ENCODE results near the gene SLC2A5.

SLC2A5 gene

DNA sequence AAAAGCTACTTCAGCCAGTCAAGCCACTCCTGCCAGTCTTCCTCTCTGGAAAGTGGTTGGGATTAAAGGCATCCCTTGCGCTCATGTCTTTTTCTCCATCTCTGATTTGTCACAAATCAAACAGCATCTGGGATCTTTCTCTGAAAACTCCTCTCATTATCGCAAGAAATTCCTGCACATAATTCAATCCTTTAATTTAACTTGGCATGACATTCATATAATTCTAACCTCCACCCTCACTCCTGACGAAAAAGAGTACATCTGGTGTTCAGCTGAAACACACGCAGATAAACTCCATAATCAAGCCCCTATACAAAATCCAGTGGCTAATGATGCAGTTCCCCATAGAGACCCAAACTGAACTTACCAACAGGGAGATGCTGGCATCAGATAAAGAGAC lies 19.4 kb upstream of the SLC2A5 start:
- no peak overlapping the region for H3K9ac ChIP-seq (ENCODE audit: insufficient read length, low read depth)
- no peak overlapping the region for H3K4me3 ChIP-seq (ENCODE audit: insufficient read length, low read depth)
- no peaks in the 10 kb centered on the region for H3K36me3 ChIP-seq (ENCODE audit: insufficient read depth, insufficient read length, low read length)
- H3K27me3 ChIP-seq (ENCODE audit: insufficient read depth, insufficient read length): no peaks in the 10 kb centered on the region
- no peak for DNase-seq (ENCODE audit: low read depth, low spot score)
- H3K4me1 ChIP-seq (ENCODE audit: insufficient read depth, insufficient read length): no peaks in the 10 kb centered on the region
- TF ChIP-seq YY1 (IDR thresholded peaks at IDR 0.05; ENCODE audit: insufficient read depth, insufficient read length): no peak
- TF ChIP-seq SUZ12 (IDR thresholded peaks at IDR 0.05; ENCODE audit: extremely low read depth, insufficient read depth, insufficient read length): no peak
- no peak for TF ChIP-seq ZNF274 (IDR thresholded peaks at IDR 0.05; ENCODE audit: low read depth, low read length)
- H3K9me3 ChIP-seq (ENCODE audit: insufficient read depth, low read length): peaks cover 27% of the 10 kb centered on the region; the same call in 1 of the 2 replicates

DNA sequence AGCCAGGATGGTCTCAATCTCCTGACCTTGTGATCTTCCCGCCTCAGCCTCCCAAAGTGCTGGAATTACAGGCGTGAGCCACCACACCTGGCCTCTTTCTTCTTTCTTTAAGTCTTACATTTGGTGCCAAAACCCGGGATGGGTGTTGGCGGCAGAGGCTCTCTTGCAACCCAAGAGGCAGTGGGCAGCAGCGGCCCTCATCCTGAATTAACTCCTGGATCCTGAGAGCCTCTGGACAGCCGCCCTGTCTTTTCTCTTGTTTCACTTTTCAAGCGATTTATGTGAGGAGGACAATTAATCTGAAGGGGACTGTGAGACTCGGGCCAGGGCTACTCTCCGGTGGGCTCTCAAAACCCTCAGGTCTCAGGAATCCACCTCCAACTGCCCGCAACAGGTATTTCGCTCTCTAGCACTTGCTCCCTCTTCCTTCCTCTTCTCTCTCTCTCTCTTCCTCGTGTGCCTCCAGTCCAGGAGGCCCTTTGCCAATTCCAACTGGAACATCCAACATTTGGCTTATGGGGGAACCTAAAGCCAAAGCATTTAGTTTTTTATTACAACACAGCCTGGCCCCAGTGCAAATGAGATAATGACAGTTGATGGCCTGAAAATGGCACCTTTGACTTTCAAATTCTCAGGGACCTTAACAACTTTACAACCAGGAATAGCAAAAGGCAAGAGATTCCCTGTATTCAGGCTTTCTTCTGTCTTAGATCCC lies 18.1 kb upstream of the SLC2A5 start:
- no peaks in the 10 kb centered on the region for H3K27me3 ChIP-seq (ENCODE audit: insufficient read depth, insufficient read length)
- no peak overlapping the region for H3K9ac ChIP-seq (ENCODE audit: insufficient read length, low read depth)
- peaks cover 27% of the 10 kb centered on the region; the same call in 1 of the 2 replicates for H3K9me3 ChIP-seq (ENCODE audit: insufficient read depth, low read length)
- H3K36me3 ChIP-seq (ENCODE audit: insufficient read depth, insufficient read length, low read length): no peaks in the 10 kb centered on the region
- no peak overlapping the region for H3K4me3 ChIP-seq (ENCODE audit: insufficient read length, low read depth)
- H3K4me1 ChIP-seq (ENCODE audit: insufficient read depth, insufficient read length): no peaks in the 10 kb centered on the region
- DNase-seq (ENCODE audit: low read depth, low spot score): no peak
- TF ChIP-seq YY1 (IDR thresholded peaks at IDR 0.05; ENCODE audit: insufficient read depth, insufficient read length) (no peak), ZNF274 (IDR thresholded peaks at IDR 0.05; ENCODE audit: low read depth, low read length) (no peak), SUZ12 (IDR thresholded peaks at IDR 0.05; ENCODE audit: extremely low read depth, insufficient read depth, insufficient read length) (no peak)

DNA sequence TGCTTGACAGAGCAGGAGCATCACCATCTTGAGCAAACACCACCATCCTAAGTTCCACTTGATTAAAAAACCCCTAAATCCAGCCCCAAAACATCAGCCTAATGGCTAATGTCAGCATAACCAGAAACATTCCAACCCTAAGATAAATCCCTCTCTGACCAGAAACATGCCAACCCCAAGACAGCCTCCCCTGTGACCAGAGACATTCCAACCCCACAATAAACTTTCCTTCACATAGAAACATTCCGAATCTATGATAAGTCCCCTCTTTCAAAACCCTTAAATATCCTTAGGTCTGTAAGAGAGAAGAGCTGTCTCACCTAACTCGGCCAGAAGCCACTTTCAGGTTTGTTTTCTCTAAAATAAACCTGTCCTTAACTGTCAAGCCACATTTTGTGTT lies 17.4 kb upstream of the SLC2A5 start:
- no peak overlapping the region for H3K4me3 ChIP-seq (ENCODE audit: insufficient read length, low read depth)
- no peaks in the 10 kb centered on the region for H3K27me3 ChIP-seq (ENCODE audit: insufficient read depth, insufficient read length)
- H3K9me3 ChIP-seq (ENCODE audit: insufficient read depth, low read length): peaks cover 27% of the 10 kb centered on the region; the same call in 1 of the 2 replicates
- no peaks in the 10 kb centered on the region for H3K36me3 ChIP-seq (ENCODE audit: insufficient read depth, insufficient read length, low read length)
- H3K9ac ChIP-seq (ENCODE audit: insufficient read length, low read depth): no peak overlapping the region
- DNase-seq (ENCODE audit: low read depth, low spot score): no peak
- TF ChIP-seq ZNF274 (IDR thresholded peaks at IDR 0.05; ENCODE audit: low read depth, low read length) (no peak), SUZ12 (IDR thresholded peaks at IDR 0.05; ENCODE audit: extremely low read depth, insufficient read depth, insufficient read length) (no peak), YY1 (IDR thresholded peaks at IDR 0.05; ENCODE audit: insufficient read depth, insufficient read length) (no peak)
- H3K4me1 ChIP-seq (ENCODE audit: insufficient read depth, insufficient read length): no peaks in the 10 kb centered on the region

DNA sequence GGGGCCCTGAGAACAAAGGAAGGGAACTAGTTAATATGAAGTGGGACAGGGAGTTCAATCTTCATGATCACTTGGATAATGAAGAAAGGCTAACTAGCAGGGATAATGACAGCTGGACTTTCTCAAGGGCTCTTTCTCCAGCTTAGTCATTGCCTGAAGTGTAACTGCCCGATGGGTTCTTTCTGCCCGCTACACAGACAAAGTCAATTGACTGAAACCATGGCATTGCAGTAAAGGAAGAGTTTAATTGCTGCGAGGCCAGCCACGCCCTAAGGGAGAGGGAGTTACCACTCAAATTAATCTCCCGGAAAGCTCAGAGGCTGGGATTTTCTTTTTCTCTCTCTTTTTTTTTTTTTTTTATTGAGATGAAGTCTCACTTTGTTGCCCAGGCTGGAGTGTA lies 16.6 kb upstream of the SLC2A5 start:
- Histone ChIP-seq H3K9ac (ENCODE audit: insufficient read length, low read depth) (no peak overlapping the region), H3K4me3 (ENCODE audit: insufficient read length, low read depth) (no peak overlapping the region), H3K9me3 (ENCODE audit: insufficient read depth, low read length) (peaks cover 27% of the 10 kb centered on the region; the same call in 1 of the 2 replicates), H3K27me3 (ENCODE audit: insufficient read depth, insufficient read length) (no peaks in the 10 kb centered on the region), H3K4me1 (ENCODE audit: insufficient read depth, insufficient read length) (no peaks in the 10 kb centered on the region), H3K36me3 (ENCODE audit: insufficient read depth, insufficient read length, low read length) (no peaks in the 10 kb centered on the region)
- TF ChIP-seq YY1 (IDR thresholded peaks at IDR 0.05; ENCODE audit: insufficient read depth, insufficient read length) (no peak), SUZ12 (IDR thresholded peaks at IDR 0.05; ENCODE audit: extremely low read depth, insufficient read depth, insufficient read length) (no peak), ZNF274 (IDR thresholded peaks at IDR 0.05; ENCODE audit: low read depth, low read length) (no peak)
- DNase-seq (ENCODE audit: low read depth, low spot score): no peak

DNA sequence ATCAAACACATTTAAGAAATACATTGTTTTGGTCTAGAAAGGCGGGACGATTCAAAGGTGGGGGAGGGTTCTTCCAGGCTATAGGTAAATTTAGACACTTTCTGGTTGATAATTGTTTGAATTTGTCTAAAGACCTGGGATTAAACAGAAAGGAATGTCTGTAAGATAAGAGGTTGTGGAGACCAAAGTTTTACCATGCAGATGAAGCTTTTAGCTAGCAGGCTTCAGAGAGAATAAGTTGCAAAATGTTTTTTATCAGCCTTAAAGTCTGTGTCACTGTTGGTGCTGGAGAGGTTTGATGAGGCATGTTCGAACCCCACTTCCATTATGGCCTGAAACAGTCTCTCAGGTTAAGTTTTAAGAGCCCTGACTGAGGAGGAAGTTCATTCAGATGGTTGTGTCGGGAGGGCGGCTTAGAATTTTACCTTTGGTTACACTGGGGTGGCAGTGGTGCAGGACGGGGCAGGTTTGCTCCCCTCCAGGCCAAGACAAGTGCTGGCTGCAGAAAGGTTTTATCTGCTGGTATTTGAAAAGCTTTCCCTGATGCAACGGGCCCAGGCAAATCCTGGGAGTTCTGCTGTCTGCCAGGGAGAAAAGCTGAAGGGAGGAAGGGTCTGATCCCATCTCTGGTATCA lies 16.0 kb upstream of the SLC2A5 start:
- H3K27me3 ChIP-seq (ENCODE audit: insufficient read depth, insufficient read length): no peaks in the 10 kb centered on the region
- DNase-seq (ENCODE audit: low read depth, low spot score): no peak

DNA sequence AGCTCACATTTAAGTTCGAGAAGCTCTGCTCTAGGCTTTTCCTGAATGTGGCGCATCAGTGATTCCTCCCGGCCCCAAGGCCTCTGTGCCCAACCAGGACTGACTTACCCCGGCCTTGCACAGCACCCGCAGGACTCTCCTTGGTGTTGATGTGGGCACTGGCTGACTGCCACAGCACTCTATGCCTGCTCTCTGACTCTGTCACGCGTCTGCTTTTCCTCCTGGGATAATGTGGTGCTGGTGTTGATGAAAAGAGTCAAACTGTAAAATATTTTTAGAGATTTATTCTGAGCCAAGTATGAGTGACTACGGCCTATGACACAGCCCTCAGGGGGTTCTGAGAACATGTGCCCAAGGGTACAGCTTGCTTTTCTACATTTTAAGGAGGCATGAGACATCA lies 15.5 kb upstream of the SLC2A5 start:
- no peaks in the 10 kb centered on the region for H3K36me3 ChIP-seq (ENCODE audit: insufficient read depth, insufficient read length, low read length)
- DNase-seq (ENCODE audit: low read depth, low spot score): no peak
- TF ChIP-seq ZNF274 (IDR thresholded peaks at IDR 0.05; ENCODE audit: low read depth, low read length): no peak
- TF ChIP-seq SUZ12 (IDR thresholded peaks at IDR 0.05; ENCODE audit: extremely low read depth, insufficient read depth, insufficient read length): no peak
- TF ChIP-seq YY1 (IDR thresholded peaks at IDR 0.05; ENCODE audit: insufficient read depth, insufficient read length): no peak
- H3K27me3 ChIP-seq (ENCODE audit: insufficient read depth, insufficient read length): no peaks in the 10 kb centered on the region
- no peaks in the 10 kb centered on the region for H3K4me1 ChIP-seq (ENCODE audit: insufficient read depth, insufficient read length)
- H3K4me3 ChIP-seq (ENCODE audit: insufficient read length, low read depth): no peak overlapping the region
- peaks cover 22% of the 10 kb centered on the region; the same call in 1 of the 2 replicates for H3K9me3 ChIP-seq (ENCODE audit: insufficient read depth, low read length)
- no peak overlapping the region for H3K9ac ChIP-seq (ENCODE audit: insufficient read length, low read depth)

More for the DNA sequence above, 16.0 kb upstream of the SLC2A5 start:
- Histone ChIP-seq H3K9ac (ENCODE audit: insufficient read length, low read depth) (no peak overlapping the region), H3K4me1 (ENCODE audit: insufficient read depth, insufficient read length) (no peaks in the 10 kb centered on the region), H3K36me3 (ENCODE audit: insufficient read depth, insufficient read length, low read length) (no peaks in the 10 kb centered on the region), H3K9me3 (ENCODE audit: insufficient read depth, low read length) (peaks cover 27% of the 10 kb centered on the region; the same call in 1 of the 2 replicates), H3K4me3 (ENCODE audit: insufficient read length, low read depth) (no peak overlapping the region)
- TF ChIP-seq YY1 (IDR thresholded peaks at IDR 0.05; ENCODE audit: insufficient read depth, insufficient read length): no peak
- TF ChIP-seq ZNF274 (IDR thresholded peaks at IDR 0.05; ENCODE audit: low read depth, low read length): no peak
- TF ChIP-seq SUZ12 (IDR thresholded peaks at IDR 0.05; ENCODE audit: extremely low read depth, insufficient read depth, insufficient read length): no peak

DNA sequence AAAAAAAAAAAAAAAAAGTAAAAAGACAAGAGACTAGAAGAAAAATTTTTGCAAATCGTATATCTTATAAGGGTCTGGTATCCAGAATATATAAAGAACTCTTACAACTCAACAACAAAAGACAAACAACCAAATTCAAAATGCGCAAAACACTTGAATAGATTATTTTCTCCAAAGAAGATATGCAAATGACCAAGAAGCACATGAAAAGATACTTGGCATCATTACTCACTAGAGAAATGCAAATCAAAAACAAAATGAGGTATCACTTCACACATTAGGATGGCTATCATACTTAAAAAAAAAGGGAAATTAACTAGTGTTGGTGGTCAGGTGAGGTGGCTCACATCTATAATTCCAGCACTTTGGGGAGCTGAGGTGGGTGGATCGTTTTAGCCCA lies 12.0 kb upstream of the SLC2A5 start:
- Histone ChIP-seq H3K36me3 (ENCODE audit: insufficient read depth, insufficient read length, low read length) (no peaks in the 10 kb centered on the region), H3K4me1 (ENCODE audit: insufficient read depth, insufficient read length) (no peaks in the 10 kb centered on the region), H3K9me3 (ENCODE audit: insufficient read depth, low read length) (peaks cover 2% of the 10 kb centered on the region; the same call in 1 of the 2 replicates), H3K9ac (ENCODE audit: insufficient read length, low read depth) (no peak overlapping the region), H3K4me3 (ENCODE audit: insufficient read length, low read depth) (no peak overlapping the region), H3K27me3 (ENCODE audit: insufficient read depth, insufficient read length) (no peaks in the 10 kb centered on the region)
- TF ChIP-seq SUZ12 (IDR thresholded peaks at IDR 0.05; ENCODE audit: extremely low read depth, insufficient read depth, insufficient read length): no peak
- TF ChIP-seq YY1 (IDR thresholded peaks at IDR 0.05; ENCODE audit: insufficient read depth, insufficient read length): no peak
- no peak for TF ChIP-seq ZNF274 (IDR thresholded peaks at IDR 0.05; ENCODE audit: low read depth, low read length)
- DNase-seq (ENCODE audit: low read depth, low spot score): no peak
